K562 (cell line): ENCODE results near the gene MMGT1. TPM values are rescaled to one million over a fixed set of nuclear protein-coding genes. Genes with fewer than 3 reads are reported as not detected.

Source experiments
- ATAC-seq: fragments of 200-7000 bp; cut with Tn5 transposase; 3 replicates; pipeline ENCODE4 v1.9.1; 2020; ENCODE audit warnings: moderate library complexity
- BruUV-seq: library from RNA; stranded (reverse); fragments of 400-500 nt; replicated peaks from 2 replicates; lab custom pipeline; 2021; lab: Mats Ljungman, UMichigan
- CTCF ChIA-PET: fragments of 300-600 bp; formaldehyde crosslinking; extraction: SDS; loops from one replicate; lab custom pipeline; 2021; ENCODE audit warnings: low intra/inter-chr PET ratio; lab: Yijun Ruan, JAX
- POLR2A ChIA-PET: fragments of 300-600, 350-650 bp; sonication (Branson Sonifier 250); formaldehyde crosslinking; extraction: SDS; loops from one replicate; lab custom pipeline; 2021; ENCODE audit warnings: antibody characterized with exemption, inconsistent platforms; lab: Yijun Ruan, JAX
- DNase-seq, 4 experiments: peaks; one replicate each; pipeline versions ENCODE4 v3.0.0 to v3.0.0-alpha.2; 2011 to 2018; ENCODE audit warnings: low spot score in 3 of 4, mixed read lengths in 3 of 4; ENCODE audit errors: extremely low read depth in 1 of 4
- FAIRE-seq: peaks from 2 replicates; lab custom pipeline; 2011; peaks lifted over from hg19 to GRCh38; lab: Jason Lieb, UNC
- H2AFZ ChIP-seq: 2 replicates; pipeline ENCODE4 v1.6.0; 2011; ENCODE audit warnings: low read depth, low read length, control low read depth, inconsistent platforms
- H3K27ac ChIP-seq: fragments of 200-600 bp; 3 replicates; pipeline ENCODE4 v1.8.0; 2011; ENCODE audit warnings: low read depth, mild to moderate bottlenecking, control low read depth, inconsistent platforms, low read length, moderate library complexity, mixed read lengths; ENCODE audit errors: extremely low read depth
- H3K27me3 ChIP-seq, 2 experiments: fragments of 300-600 bp in 1 of 2; 2 replicates in 1 of 2; 3 replicates in 1 of 2; pipeline versions ENCODE4 v1.6.0 to v1.8.0; 2011; ENCODE audit warnings: inconsistent platforms in 2 of 2, low read length in 2 of 2, mild to moderate bottlenecking in 1 of 2, mixed read lengths in 1 of 2, moderate library complexity in 1 of 2; ENCODE audit not compliant: control insufficient read depth in 2 of 2, insufficient read depth in 2 of 2
- H3K36me3 ChIP-seq: fragments of 300-600 bp; 3 replicates; pipeline ENCODE4 v1.8.0; 2011; ENCODE audit warnings: mild to moderate bottlenecking, low read length, inconsistent platforms; ENCODE audit not compliant: control insufficient read depth, insufficient read depth
- H3K4me1 ChIP-seq, 2 experiments: fragments of 200-600 bp in 1 of 2; replicated peaks in 1 of 2; 2 replicates in 1 of 2; 3 replicates in 1 of 2; pipeline versions ENCODE4 v1.5.1 to v1.8.0; 2011; ENCODE audit warnings: inconsistent platforms in 2 of 2, low read length in 2 of 2, mild to moderate bottlenecking in 1 of 2, mixed read lengths in 1 of 2, moderate library complexity in 1 of 2; ENCODE audit not compliant: control insufficient read depth in 2 of 2, insufficient read depth in 2 of 2
- H3K4me2 ChIP-seq: 2 replicates; pipeline ENCODE4 v1.6.1; 2011; ENCODE audit warnings: low read length, control low read depth, inconsistent platforms, mixed read lengths; ENCODE audit not compliant: insufficient read depth
- H3K4me3 ChIP-seq: fragments of 200-600 bp; sonication (generic), shearing (Covaris generic); 2 replicates; pipeline ENCODE4 v1.5.1; 2016; ENCODE audit warnings: control low read depth, inconsistent platforms
- H3K79me2 ChIP-seq: fragments of 200-600 bp; 3 replicates; pipeline ENCODE4 v1.8.0; 2011; ENCODE audit warnings: low read length, inconsistent platforms; ENCODE audit not compliant: control insufficient read depth, insufficient read depth
- H3K9ac ChIP-seq, 2 experiments: 2 replicates each; pipeline versions ENCODE4 v1.6.0 to v1.6.1; 2011; ENCODE audit warnings: low read depth in 2 of 2, low read length in 2 of 2, control low read depth in 1 of 2, inconsistent platforms in 1 of 2, mild to moderate bottlenecking in 1 of 2, mixed read lengths in 1 of 2; ENCODE audit not compliant: insufficient read depth in 1 of 2
- H3K9me1 ChIP-seq: one replicate; pipeline ENCODE4 v1.6.0; 2011; ENCODE audit warnings: inconsistent platforms, mild to moderate bottlenecking, low read length, moderate library complexity; ENCODE audit not compliant: control insufficient read depth, insufficient read depth
- H3K9me3 ChIP-seq: replicated peaks from 2 replicates; pipeline ENCODE4 v1.5.1; 2011; ENCODE audit warnings: low read depth, low read length, inconsistent platforms; ENCODE audit not compliant: control insufficient read depth, insufficient read depth
- H4K20me1 ChIP-seq: replicated peaks from 2 replicates; pipeline ENCODE4 v1.6.1; 2011; ENCODE audit warnings: low read length, inconsistent platforms, mixed read lengths; ENCODE audit not compliant: control insufficient read depth, insufficient read depth
- BCL6 ChIP-seq: fragments of 250-450 bp; sonication (Bioruptor Pico); IDR thresholded peaks from 2 replicates; pipeline ENCODE4 v1.4.0; 2020
- DMBX1 ChIP-seq: fragments of 250-450 bp; sonication (Bioruptor Pico); IDR thresholded peaks from 2 replicates; pipeline ENCODE4 v1.8.0; 2022; ENCODE audit warnings: inconsistent platforms, mild to moderate bottlenecking, moderate library complexity, borderline replicate concordance
- GTF2F1 ChIP-seq: IDR thresholded peaks from 2 replicates; pipeline ENCODE4 v1.6.1; 2011; ENCODE audit warnings: low read depth, low read length, improper control_type of control experiment
- KDM2B ChIP-seq: fragments of 250-450 bp; sonication (Bioruptor Pico); IDR thresholded peaks from 2 replicates; pipeline ENCODE4 v1.8.0; 2021; ENCODE audit warnings: mild to moderate bottlenecking, moderate library complexity
- RB1 ChIP-seq: fragments of 450-650 bp; IDR thresholded peaks from 2 replicates; pipeline ENCODE4 v1.6.1; 2017; ENCODE audit warnings: low read depth, mild to moderate bottlenecking
- REST ChIP-seq, 2 experiments: fragments of 450-650 bp; formaldehyde crosslinking in 1 of 2; IDR thresholded peaks; 2 replicates each; pipeline versions ENCODE4 v1.4.0 to v1.6.1; 2014 to 2020; ENCODE audit warnings: mild to moderate bottlenecking in 2 of 2, borderline replicate concordance in 1 of 2, low read depth in 1 of 2
- SRSF3 ChIP-seq: fragments of 200-400 bp; formaldehyde crosslinking; IDR thresholded peaks from 2 replicates; pipeline ENCODE4 v1.6.1; 2016; ENCODE audit warnings: mild to moderate bottlenecking, low read length, moderate library complexity; ENCODE audit not compliant: insufficient read depth
- TCF7 ChIP-seq: sonication (generic); IDR thresholded peaks from 2 replicates; pipeline ENCODE4 v1.6.1; 2016; ENCODE audit warnings: antibody characterized with exemption, borderline replicate concordance
- ZNF282 ChIP-seq: sonication (generic); formaldehyde crosslinking; IDR thresholded peaks from 2 replicates; pipeline ENCODE4 v1.8.1; 2023; ENCODE audit warnings: missing genetic modification reagents
- ZNF57 ChIP-seq: fragments of 450-650 bp; formaldehyde crosslinking; IDR thresholded peaks from 2 replicates; pipeline ENCODE4 v1.4.0; 2020; ENCODE audit warnings: mild to moderate bottlenecking, moderate library complexity
- ZNF589 ChIP-seq: fragments of 200-800 bp; sonication (Bioruptor generic); IDR thresholded peaks from 2 replicates; pipeline ENCODE4 v1.6.1; 2016; ENCODE audit warnings: low read depth, missing genetic modification characterization, missing compliant biosample characterization
- ZNF668 ChIP-seq: fragments of 250-450 bp; sonication (Bioruptor Pico); IDR thresholded peaks from 2 replicates; pipeline ENCODE4 v1.8.0; 2022; ENCODE audit warnings: mild to moderate bottlenecking, inconsistent platforms
- ZNF764 ChIP-seq: fragments of 250-450 bp; sonication (Bioruptor Pico); IDR thresholded peaks from 2 replicates; pipeline ENCODE4 v1.4.0; 2020; ENCODE audit warnings: low read depth, mild to moderate bottlenecking, moderate library complexity
- WGBS: fragments of 100-300 bp; shearing (Covaris generic); methylation state at CpG from one replicate; pipeline ENCODE4 v1.1.6; 2016; ENCODE audit warnings: low coverage, mixed read lengths; ENCODE audit not compliant: insufficient coverage; ENCODE audit errors: missing lambda C conversion rate; 5-methylcytosine and 5-hydroxymethylcytosine counted together
- in situ Hi-C: fragments of 300-500 bp; cut with MboI; formaldehyde crosslinking; loops from 4 replicates; pipeline ENCODE4 v1.15.0; 2018; ENCODE audit warnings: inconsistent platforms, mixed read lengths
- intact Hi-C: fragments of 100-400 bp; cut with micrococcal nuclease; formaldehyde crosslinking; loops from 2 replicates; pipeline ENCODE4 v1.14.2; 2022
- polyA plus RNA-seq, 8 experiments: library from polyadenylated mRNA; depleted of rRNA in 4 of 8; stranded (reverse) in 5 of 8; unstranded in 3 of 8; fragments of >200 nt; fragmentation: Nextera tagmentation in 2 of 8; fragmentation: Illumina TruSeq in 1 of 8; extraction: Ambion mirVana in 2 of 8; extraction: Trizol in 1 of 8; gene quantifications; 2 replicates each; pipeline versions ENCODE4 v1.2.1 to v1.2.3, GENCODE V29; 2011 to 2014; ENCODE audit warnings: inconsistent platforms in 1 of 8, missing spikeins in 1 of 8
- total RNA-seq, 7 experiments: library from RNA; depleted of rRNA in 6 of 7; stranded (reverse); fragments of >200 nt in 6 of 7; fragmentation: Illumina TruSeq in 2 of 7; extraction: Trizol in 2 of 7; gene quantifications; 2 replicates each; pipeline versions ENCODE4 v1.2.1 to v1.2.3, GENCODE V29; 2011 to 2021; ENCODE audit warnings: low replicate concordance in 1 of 7

MMGT1 gene
- total and polyA plus RNA-seq, 9 of the 15 experiments (the other 6 are each of a cell fraction or from before 2014, with no cell fraction given): 11.3 to 25.4 (median 22.5) TPM

- H3K9ac ChIP-seq: no peak overlapping the region
- no peaks in the 10 kb centered on the region for H3K9me3 ChIP-seq
- CTCF ChIA-PET: interaction anchor here (0.7 to 0.9 kb wide), 2 partner anchors 192 to 224 kb away, joined by 3 read pairs; no protein-coding TSS in a partner anchor
- peak overlapping the region; percentile 72; the same call in 1 of the 2 replicates for H2AFZ ChIP-seq
- ATAC-seq (peak; percentile 97), FAIRE-seq (peak; percentile 82), DNase-seq (peak; percentile 10 to 74 (median 48))
- no peaks in the 10 kb centered on the region for H3K79me2 ChIP-seq
- intact Hi-C loops (loop anchor here (1.0 to 10.0 kb wide), 2 partner anchors 192 to 297 kb away; no protein-coding TSS in a partner anchor), in situ Hi-C loops (loop anchor here (25.0 kb wide), 1 partner anchor 195 kb away; no protein-coding TSS in a partner anchor)
- no peak overlapping the region for H3K4me2 ChIP-seq
- no TSS peak for BruUV-seq
- H3K36me3 ChIP-seq: no peaks in the 10 kb centered on the region
- POLR2A ChIA-PET: interaction anchor here (1.4 kb wide), 1 partner anchor 38 kb away, joined by 4 read pairs; the partner anchor contains the start of genes CT45A10 and SAGE1
- H3K4me3 ChIP-seq: no peak overlapping the region
- no peaks in the 10 kb centered on the region for H3K9me1 ChIP-seq
- no peaks in the 10 kb centered on the region; a peak in 2 of 5 replicates for H3K27me3 ChIP-seq
- 17% methylated on average over 17 of the region's 19 CpGs for WGBS
- no peaks in the 10 kb centered on the region for H3K4me1 ChIP-seq
- H4K20me1 ChIP-seq: no peaks in the 10 kb centered on the region
- no peak overlapping the region for H3K27ac ChIP-seq
- TF ChIP-seq BCL6 (CRISPR knock-in tag) (no peak), DMBX1 (no peak), ZNF589 (CRISPR knock-in tag) (no peak), GTF2F1 (no peak), RB1 (0 out of 2 replicates have a peak, but pooled peaks have one; percentile 19), TCF7 (no peak), KDM2B (CRISPR knock-in tag) (no peak), REST (IDR thresholded peaks at IDR 0.05; ENCODE audit: borderline replicate concordance) (peak; percentile 78), REST (CRISPR knock-in tag; IDR thresholded peaks at IDR 0.05; ENCODE audit: low read depth) (no peak), ZNF57 (CRISPR knock-in tag) (no peak), ZNF764 (CRISPR knock-in tag) (no peak), SRSF3 (no peak), ZNF668 (CRISPR knock-in tag) (no peak), ZNF282 (CRISPR knock-in tag) (no peak)
These were observed 41.9 kb downstream of the MMGT1 start for GRCh38 chrX:135931644-135932487.
